ENCODE data around the gene MSS51.
A peak's percentile ranks its signal among the peaks of the same experiment; 100 is the strongest.

MSS51 gene

DNA sequence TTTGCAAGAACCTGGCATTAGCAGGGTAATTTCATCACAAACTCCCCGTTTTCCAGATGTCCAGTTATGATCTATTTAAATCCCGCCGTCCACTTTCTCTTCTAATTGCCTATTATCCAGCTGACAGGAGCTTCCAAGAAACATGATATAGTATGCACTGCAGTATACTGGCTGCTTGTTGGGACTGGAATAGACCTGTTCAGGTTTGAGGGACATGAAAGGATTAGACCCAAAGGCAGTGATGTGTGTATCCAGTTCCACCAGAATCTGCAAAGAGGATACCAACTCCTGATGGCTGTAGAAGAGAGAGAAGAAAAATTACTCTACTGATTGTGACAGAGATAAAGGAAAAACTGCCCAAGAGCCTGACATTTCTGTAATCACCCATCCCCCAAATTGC lies 8.9 kb downstream of the MSS51 start:
- CTCF ChIA-PET: interaction anchor here (1.2 kb wide), 1 partner anchor 18 kb away, joined by 3 read pairs; no protein-coding TSS in a partner anchor
- TF ChIP-seq, protein P1, sequence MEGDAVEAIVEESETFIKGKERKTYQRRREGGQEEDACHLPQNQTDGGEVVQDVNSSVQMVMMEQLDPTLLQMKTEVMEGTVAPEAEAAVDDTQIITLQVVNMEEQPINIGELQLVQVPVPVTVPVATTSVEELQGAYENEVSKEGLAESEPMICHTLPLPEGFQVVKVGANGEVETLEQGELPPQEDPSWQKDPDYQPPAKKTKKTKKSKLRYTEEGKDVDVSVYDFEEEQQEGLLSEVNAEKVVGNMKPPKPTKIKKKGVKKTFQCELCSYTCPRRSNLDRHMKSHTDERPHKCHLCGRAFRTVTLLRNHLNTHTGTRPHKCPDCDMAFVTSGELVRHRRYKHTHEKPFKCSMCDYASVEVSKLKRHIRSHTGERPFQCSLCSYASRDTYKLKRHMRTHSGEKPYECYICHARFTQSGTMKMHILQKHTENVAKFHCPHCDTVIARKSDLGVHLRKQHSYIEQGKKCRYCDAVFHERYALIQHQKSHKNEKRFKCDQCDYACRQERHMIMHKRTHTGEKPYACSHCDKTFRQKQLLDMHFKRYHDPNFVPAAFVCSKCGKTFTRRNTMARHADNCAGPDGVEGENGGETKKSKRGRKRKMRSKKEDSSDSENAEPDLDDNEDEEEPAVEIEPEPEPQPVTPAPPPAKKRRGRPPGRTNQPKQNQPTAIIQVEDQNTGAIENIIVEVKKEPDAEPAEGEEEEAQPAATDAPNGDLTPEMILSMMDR (IDR thresholded peaks at IDR 0.05; ENCODE audit: insufficient read depth, low read length, missing control alignments): no peak
- POLR2A ChIA-PET: no interaction called here
- no peak for DNase-seq (ENCODE audit: low read depth, low spot score)
- no peak overlapping the region for H3K4me3 ChIP-seq (ENCODE audit: low read depth, low read length)

DNA sequence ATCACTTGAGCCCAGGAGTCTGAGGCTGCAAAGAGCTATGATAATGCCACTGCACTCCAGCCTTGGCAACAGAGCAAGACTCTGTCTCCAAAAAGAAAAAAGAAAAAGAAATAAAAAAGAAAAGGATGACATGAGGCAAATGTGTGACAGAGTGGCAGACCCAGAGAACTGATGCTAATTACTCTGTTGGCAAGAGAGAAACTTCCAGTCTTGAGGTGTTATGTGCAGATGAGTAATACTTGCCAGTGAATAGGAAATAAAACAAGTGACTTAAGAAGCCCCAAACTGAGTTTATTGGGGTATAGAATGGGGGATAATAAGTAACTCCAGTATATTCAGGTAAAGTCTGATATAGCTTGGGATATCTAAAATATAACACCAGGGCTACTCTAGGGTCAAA lies 10.1 kb downstream of the MSS51 start:
- TF ChIP-seq, protein P1 (IDR thresholded peaks at IDR 0.05; ENCODE audit: insufficient read depth, low read length, missing control alignments): no peak
- CTCF ChIA-PET: interaction anchor here (1.2 kb wide), 1 partner anchor 19 kb away, joined by 3 read pairs; no protein-coding TSS in a partner anchor
- no peak for DNase-seq (ENCODE audit: low read depth, low spot score)
- POLR2A ChIA-PET: no interaction called here
- no peak overlapping the region for H3K4me3 ChIP-seq (ENCODE audit: low read depth, low read length)

DNA sequence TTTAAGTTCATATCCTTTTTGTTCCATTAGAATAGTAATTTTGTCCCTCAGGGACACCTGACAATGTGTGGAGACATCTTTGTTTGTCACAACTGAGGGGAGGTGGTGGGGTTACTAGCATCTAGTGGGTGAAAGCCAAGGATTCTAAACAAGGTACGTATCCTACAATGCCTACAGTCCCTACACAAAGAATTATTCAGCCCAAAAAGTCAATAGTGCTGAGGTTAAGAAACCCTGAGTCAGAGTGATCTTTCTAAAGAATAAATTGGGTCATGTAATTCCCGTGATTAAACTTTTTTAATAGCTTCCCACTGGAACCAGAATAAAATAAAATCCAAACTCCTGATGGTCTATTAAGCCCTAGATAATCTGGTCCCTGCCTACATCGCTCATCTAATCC lies 16.8 kb downstream of the MSS51 start:
- POLR2A ChIA-PET: interaction anchor here (0.7 kb wide), 1 partner anchor 10 kb away, joined by 4 read pairs; no protein-coding TSS in a partner anchor
- no peak overlapping the region for H3K4me3 ChIP-seq (ENCODE audit: low read depth, low read length)

GRCh38 chr10:73414230-73414945 lies 19.0 kb downstream of the MSS51 start:
- ChIA-PET CTCF (no interaction called here), POLR2A (interaction anchor here (1.0 kb wide), 1 partner anchor 79 kb away, joined by 3 read pairs; no protein-coding TSS in a partner anchor)
- DNase-seq (ENCODE audit: low read depth, low spot score): no peak
- H3K4me3 ChIP-seq (ENCODE audit: low read depth, low read length): peak overlapping the region; percentile 93
- TF ChIP-seq, protein P1 (IDR thresholded peaks at IDR 0.05; ENCODE audit: insufficient read depth, low read length, missing control alignments): no peak

More for the DNA sequence above, 16.8 kb downstream of the MSS51 start:
- no peak for DNase-seq (ENCODE audit: low read depth, low spot score)
- CTCF ChIA-PET: no interaction called here
- TF ChIP-seq, protein P1 (IDR thresholded peaks at IDR 0.05; ENCODE audit: insufficient read depth, low read length, missing control alignments): no peak

- ChIA-PET CTCF (no interaction called here), POLR2A (interaction anchor here (1.0 kb wide), 1 partner anchor 80 kb away, joined by 3 read pairs; no protein-coding TSS in a partner anchor)
- TF ChIP-seq, protein P1 (IDR thresholded peaks at IDR 0.05; ENCODE audit: insufficient read depth, low read length, missing control alignments): peak; percentile 34
- DNase-seq (ENCODE audit: low read depth, low spot score): no peak
- H3K4me3 ChIP-seq (ENCODE audit: low read depth, low read length): peak within 1 kb of the TSS; percentile 93
These were observed 19.7 kb downstream of the MSS51 start, which contains the start of gene ANXA7 for GRCh38 chr10:73413528-73414229. Gene ANXA7 (minus strand): TSS chr10:73414058. CDS start chr10:73400856, 13,202 bp downstream.

DNA sequence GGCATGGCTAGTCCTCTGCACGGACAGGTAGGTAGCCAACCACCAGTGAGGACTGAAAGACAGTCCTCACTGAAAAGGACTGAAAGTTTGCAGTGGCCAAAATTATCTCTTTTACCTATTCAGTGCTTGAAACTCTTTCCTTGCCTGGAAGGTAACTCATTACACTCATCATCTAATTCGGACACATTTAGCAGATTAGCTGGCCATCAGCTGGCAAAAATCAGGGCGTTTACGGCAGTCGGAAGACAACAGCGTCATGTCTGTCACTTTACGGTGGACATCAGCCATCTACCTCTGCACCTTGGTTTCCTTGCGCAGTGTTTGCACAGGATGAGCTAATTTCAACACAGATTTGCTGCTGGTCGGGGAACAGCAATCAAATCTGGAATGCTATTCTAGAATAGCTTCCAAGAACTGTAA lies 20.2 kb downstream of the MSS51 start:
- POLR2A ChIA-PET: interaction anchor here (1.0 kb wide), 1 partner anchor 80 kb away, joined by 3 read pairs; no protein-coding TSS in a partner anchor
- CTCF ChIA-PET: no interaction called here
- DNase-seq (ENCODE audit: low read depth, low spot score): no peak

More for the DNA sequence above, 20.2 kb downstream of the MSS51 start:
- peak overlapping the region; percentile 93 for H3K4me3 ChIP-seq (ENCODE audit: low read depth, low read length)
- TF ChIP-seq, protein P1 (IDR thresholded peaks at IDR 0.05; ENCODE audit: insufficient read depth, low read length, missing control alignments): no peak

Measured in AG04449 (cell line).